IMR-90 (cell line): Measurements from ENCODE around the gene SPATA9.

Source experiments
- BHLHE40 ChIP-seq: fragments of 150-350 bp; IDR thresholded peaks from 2 replicates; pipeline ENCODE4 v1.6.1; 2016; ENCODE audit warnings: mild to moderate bottlenecking, low read depth, low read length
- CEBPB ChIP-seq: IDR thresholded peaks from 2 replicates; pipeline ENCODE4 v1.6.1; 2012; ENCODE audit warnings: low read depth, low read length, improper control_type of control experiment
- FOS ChIP-seq: fragments of 150-350 bp; IDR thresholded peaks from 2 replicates; pipeline ENCODE4 v1.6.1; 2016; ENCODE audit warnings: low read depth, low read length
- MAFK ChIP-seq: IDR thresholded peaks from 2 replicates; pipeline ENCODE4 v1.6.1; 2012; ENCODE audit warnings: low read depth, low read length, improper control_type of control experiment
- MAZ ChIP-seq: IDR thresholded peaks from 2 replicates; pipeline ENCODE4 v1.6.1; 2012; ENCODE audit warnings: low read depth, mild to moderate bottlenecking, low read length, improper control_type of control experiment, moderate library complexity, borderline replicate concordance
- MXI1 ChIP-seq: IDR thresholded peaks from 2 replicates; pipeline ENCODE4 v1.6.1; 2012; ENCODE audit warnings: low read depth, mild to moderate bottlenecking, low read length, moderate library complexity, borderline replicate concordance
- NFE2L2 ChIP-seq: fragments of 150-350 bp; IDR thresholded peaks from 2 replicates; pipeline ENCODE4 v1.6.1; 2016; ENCODE audit warnings: low read depth, mild to moderate bottlenecking, low read length
- POLR2A ChIP-seq: IDR thresholded peaks from 2 replicates; pipeline ENCODE4 v1.6.1; 2012; ENCODE audit warnings: mild to moderate bottlenecking, low read depth, low read length
- RAD21 ChIP-seq: IDR thresholded peaks from 2 replicates; pipeline ENCODE4 v1.6.1; 2012; ENCODE audit warnings: low read length, improper control_type of control experiment
- RFX5 ChIP-seq: IDR thresholded peaks from 2 replicates; pipeline ENCODE4 v1.8.0; 2012; ENCODE audit warnings: low read depth, mild to moderate bottlenecking, low read length, moderate library complexity
- TF ChIP-seq, protein P1 (sequence below): conservative IDR thresholded peaks from 2 replicates; pipeline ENCODE4 v1.5.1; 2012; ENCODE audit warnings: mild to moderate bottlenecking, low read depth, low read length, improper control_type of control experiment
- TF ChIP-seq, protein P2 (sequence below): fragments of 150-350 bp; IDR thresholded peaks from 2 replicates; pipeline ENCODE4 v1.6.1; 2017; ENCODE audit warnings: mild to moderate bottlenecking, antibody characterized with exemption, low read length, low read depth

DNA sequence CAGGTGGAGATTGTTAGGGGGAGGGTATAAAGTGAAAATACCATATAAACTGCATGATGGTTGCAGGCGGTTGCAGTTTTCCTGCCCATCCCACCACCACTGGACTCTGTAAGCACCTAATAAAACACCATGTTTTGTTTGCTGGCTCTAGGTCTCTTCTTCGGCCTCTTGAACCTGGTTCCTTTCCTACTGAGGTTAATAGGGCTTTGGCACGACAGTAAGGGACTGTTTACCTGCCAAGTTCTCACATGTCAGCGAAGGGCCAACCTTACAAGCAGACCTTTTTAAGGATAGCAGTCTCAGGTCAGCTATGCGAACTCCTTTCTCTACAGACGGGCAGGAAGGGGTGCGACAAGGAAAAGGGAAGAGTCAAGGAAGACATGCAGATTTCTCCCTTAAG, 39.6 kb downstream of the SPATA9 start:
- TF ChIP-seq, protein P1, sequence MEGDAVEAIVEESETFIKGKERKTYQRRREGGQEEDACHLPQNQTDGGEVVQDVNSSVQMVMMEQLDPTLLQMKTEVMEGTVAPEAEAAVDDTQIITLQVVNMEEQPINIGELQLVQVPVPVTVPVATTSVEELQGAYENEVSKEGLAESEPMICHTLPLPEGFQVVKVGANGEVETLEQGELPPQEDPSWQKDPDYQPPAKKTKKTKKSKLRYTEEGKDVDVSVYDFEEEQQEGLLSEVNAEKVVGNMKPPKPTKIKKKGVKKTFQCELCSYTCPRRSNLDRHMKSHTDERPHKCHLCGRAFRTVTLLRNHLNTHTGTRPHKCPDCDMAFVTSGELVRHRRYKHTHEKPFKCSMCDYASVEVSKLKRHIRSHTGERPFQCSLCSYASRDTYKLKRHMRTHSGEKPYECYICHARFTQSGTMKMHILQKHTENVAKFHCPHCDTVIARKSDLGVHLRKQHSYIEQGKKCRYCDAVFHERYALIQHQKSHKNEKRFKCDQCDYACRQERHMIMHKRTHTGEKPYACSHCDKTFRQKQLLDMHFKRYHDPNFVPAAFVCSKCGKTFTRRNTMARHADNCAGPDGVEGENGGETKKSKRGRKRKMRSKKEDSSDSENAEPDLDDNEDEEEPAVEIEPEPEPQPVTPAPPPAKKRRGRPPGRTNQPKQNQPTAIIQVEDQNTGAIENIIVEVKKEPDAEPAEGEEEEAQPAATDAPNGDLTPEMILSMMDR = no peak
- TF ChIP-seq RAD21 = no peak
- TF ChIP-seq MAZ = no peak
- TF ChIP-seq RFX5 = no peak
- TF ChIP-seq, protein P2, sequence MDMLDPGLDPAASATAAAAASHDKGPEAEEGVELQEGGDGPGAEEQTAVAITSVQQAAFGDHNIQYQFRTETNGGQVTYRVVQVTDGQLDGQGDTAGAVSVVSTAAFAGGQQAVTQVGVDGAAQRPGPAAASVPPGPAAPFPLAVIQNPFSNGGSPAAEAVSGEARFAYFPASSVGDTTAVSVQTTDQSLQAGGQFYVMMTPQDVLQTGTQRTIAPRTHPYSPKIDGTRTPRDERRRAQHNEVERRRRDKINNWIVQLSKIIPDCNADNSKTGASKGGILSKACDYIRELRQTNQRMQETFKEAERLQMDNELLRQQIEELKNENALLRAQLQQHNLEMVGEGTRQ = no peak
- TF ChIP-seq NFE2L2 = no peak
- TF ChIP-seq CEBPB = no peak
- TF ChIP-seq FOS = no peak
- no peak for TF ChIP-seq POLR2A
- no peak for TF ChIP-seq MXI1
- TF ChIP-seq BHLHE40 = no peak
- TF ChIP-seq MAFK = no peak
